ENCODE measurements around the gene RRAGD. TPM values are rescaled to one million over a fixed set of nuclear protein-coding genes. Genes with fewer than 3 reads are reported as not detected.

Gene RRAGD
- total RNA-seq, 1 donor from 2014 or later = 19.8 TPM

- peak; percentile 44 for DNase-seq (ENCODE audit: low spot score)
Observed at GRCh38 chr6:89375427-89376267, 36.4 kb downstream of the RRAGD start.

GRCh38 chr6:89372506-89372901, 39.6 kb downstream of the RRAGD start:
- no peak for DNase-seq (ENCODE audit: low spot score)

- DNase-seq (ENCODE audit: low spot score) = peak; percentile 72
Observed at GRCh38 chr6:89371849-89372505, 40.1 kb downstream of the RRAGD start.

GRCh38 chr6:89368999-89369398, 43.1 kb downstream of the RRAGD start:
- DNase-seq (ENCODE audit: low spot score) = peak; percentile 64

- DNase-seq (ENCODE audit: low spot score) = peak; percentile 69
Observed at GRCh38 chr6:89368107-89368506, 44.0 kb downstream of the RRAGD start.

GRCh38 chr6:89364586-89364985, 47.5 kb downstream of the RRAGD start:
- no peak for DNase-seq (ENCODE audit: low spot score)

- no peak for DNase-seq (ENCODE audit: low spot score)
Observed at GRCh38 chr6:89361171-89361570, 50.9 kb downstream of the RRAGD start.

- DNase-seq (ENCODE audit: low spot score) = no peak
Observed at GRCh38 chr6:89360415-89360999, 51.6 kb downstream of the RRAGD start.

GRCh38 chr6:89359561-89359960, 52.5 kb downstream of the RRAGD start:
- DNase-seq (ENCODE audit: low spot score) = no peak

- DNase-seq (ENCODE audit: low spot score) = no peak
Observed at GRCh38 chr6:89357390-89357789, 54.7 kb downstream of the RRAGD start.

GRCh38 chr6:89356642-89357170, 55.4 kb downstream of the RRAGD start:
- no peak for DNase-seq (ENCODE audit: low spot score)

- DNase-seq (ENCODE audit: low spot score) = no peak
Observed at GRCh38 chr6:89355511-89356194, 56.4 kb downstream of the RRAGD start.

- DNase-seq (ENCODE audit: low spot score) = no peak
Observed at GRCh38 chr6:89353702-89354392, 58.2 kb downstream of the RRAGD start.

- no peak for DNase-seq (ENCODE audit: low spot score)
Observed at GRCh38 chr6:89353118-89353556, 58.9 kb downstream of the RRAGD start.

- peak; percentile 94 for DNase-seq (ENCODE audit: low spot score)
Observed at GRCh38 chr6:89352278-89353117, 59.6 kb downstream of the RRAGD start, which contains the start of gene UBE2J1. TSS of gene UBE2J1 (minus strand) at chr6:89352722. CDS start at chr6:89352569, 153 bp downstream.

- DNase-seq (ENCODE audit: low spot score) = no peak
Observed at GRCh38 chr6:89351671-89352277, 60.3 kb downstream of the RRAGD start.

GRCh38 chr6:89350281-89350966, 61.6 kb downstream of the RRAGD start:
- no peak for DNase-seq (ENCODE audit: low spot score)

GRCh38 chr6:89348372-89348771, 63.7 kb downstream of the RRAGD start:
- DNase-seq (ENCODE audit: low spot score) = no peak

- no peak for DNase-seq (ENCODE audit: low spot score)
Observed at GRCh38 chr6:89347825-89348224, 64.2 kb downstream of the RRAGD start.

All from mucosa of gallbladder (tissue), 1 donor.